CD8-positive, alpha-beta memory T cell (primary cell): ENCODE measurements around the gene NSDHL. TPM values are rescaled to one million over a fixed set of nuclear protein-coding genes. Genes with fewer than 3 reads are reported as not detected.

Source experiments
- CTCF ChIA-PET: fragments of 350-600 bp; sonication (Branson Sonifier 250); formaldehyde crosslinking; loops from one replicate; lab custom pipeline; 2021; ENCODE audit warnings: antibody characterized with exemption; lab: Charles Lee
- POLR2A ChIA-PET: fragments of 350-600 bp; sonication (Branson Sonifier 250); formaldehyde crosslinking; loops from one replicate; lab custom pipeline; 2021; ENCODE audit warnings: antibody characterized with exemption; lab: Charles Lee
- DNase-seq, 5 donors: peaks; one replicate each; pipeline versions ENCODE4 v3.0.0 to v3.0.0-alpha.2; 2020 to 2022; ENCODE audit warnings: mixed read lengths in 1 of 5
- H3K27ac ChIP-seq: one replicate; pipeline ENCODE4 v1.7.0; 2013; ENCODE audit warnings: low read depth, mild to moderate bottlenecking, low read length, moderate library complexity
- H3K27me3 ChIP-seq: 2 replicates; pipeline ENCODE4 v1.7.0; 2013; ENCODE audit warnings: low read length, mild to moderate bottlenecking; ENCODE audit not compliant: insufficient read depth, poor library complexity, severe bottlenecking
- H3K36me3 ChIP-seq: 2 replicates; pipeline ENCODE4 v1.7.0; 2013; ENCODE audit warnings: mild to moderate bottlenecking, low read length, moderate library complexity; ENCODE audit not compliant: insufficient read depth
- H3K4me1 ChIP-seq: 2 replicates; pipeline ENCODE4 v1.7.0; 2013; ENCODE audit warnings: mild to moderate bottlenecking, low read length, moderate library complexity; ENCODE audit not compliant: insufficient read depth
- H3K4me3 ChIP-seq: 2 replicates; pipeline ENCODE4 v1.7.0; 2013; ENCODE audit warnings: mild to moderate bottlenecking, low read length
- H3K9me3 ChIP-seq: 2 replicates; pipeline ENCODE4 v1.7.0; 2013; ENCODE audit warnings: mild to moderate bottlenecking, low read length
- H3K27ac Mint-ChIP-seq, 8 donors: one replicate each; pipeline ENCODE4 v1.8.0; 2020 to 2021; ENCODE audit warnings: mixed read lengths in 8 of 8, mild to moderate bottlenecking in 6 of 8, inconsistent platforms in 3 of 8, moderate library complexity in 3 of 8
- H3K27me3 Mint-ChIP-seq, 2 donors: one replicate each; pipeline ENCODE4 v1.8.0; 2020 to 2021; ENCODE audit warnings: mixed read lengths in 2 of 2, mild to moderate bottlenecking in 1 of 2, moderate library complexity in 1 of 2
- H3K36me3 Mint-ChIP-seq, 3 donors: one replicate each; pipeline ENCODE4 v1.8.0; 2020 to 2021; ENCODE audit warnings: mixed read lengths in 3 of 3, inconsistent platforms in 1 of 3, mild to moderate bottlenecking in 1 of 3
- H3K4me1 Mint-ChIP-seq, 3 donors: one replicate each; pipeline ENCODE4 v1.8.0; 2020 to 2021; ENCODE audit warnings: mixed read lengths in 3 of 3, inconsistent platforms in 1 of 3, mild to moderate bottlenecking in 1 of 3
- H3K4me3 Mint-ChIP-seq, 7 donors: one replicate each; pipeline ENCODE4 v1.8.0; 2020 to 2021; ENCODE audit warnings: mixed read lengths in 7 of 7, mild to moderate bottlenecking in 6 of 7, moderate library complexity in 4 of 7, inconsistent platforms in 2 of 7
- H3K9me3 Mint-ChIP-seq, 5 donors: one replicate each; pipeline ENCODE4 v1.8.0; 2020 to 2022; ENCODE audit warnings: mixed read lengths in 5 of 5, mild to moderate bottlenecking in 3 of 5, moderate library complexity in 2 of 5, inconsistent platforms in 1 of 5
- polyA plus RNA-seq: library from polyadenylated mRNA; unstranded; fragments of 300-500 nt; fragmentation: Illumina TruSeq; gene quantifications from one replicate; pipeline ENCODE4 v1.2.3, GENCODE V29; 2021
- total RNA-seq, 2 experiments: library from RNA; stranded (reverse); gene quantifications; one replicate each; pipeline ENCODE4 v1.2.3, GENCODE V29; 2021

NSDHL gene
- total and polyA plus RNA-seq, 3 experiments from 2014 or later, result 15.0 to 21.8 (median 20.3) TPM

DNA sequence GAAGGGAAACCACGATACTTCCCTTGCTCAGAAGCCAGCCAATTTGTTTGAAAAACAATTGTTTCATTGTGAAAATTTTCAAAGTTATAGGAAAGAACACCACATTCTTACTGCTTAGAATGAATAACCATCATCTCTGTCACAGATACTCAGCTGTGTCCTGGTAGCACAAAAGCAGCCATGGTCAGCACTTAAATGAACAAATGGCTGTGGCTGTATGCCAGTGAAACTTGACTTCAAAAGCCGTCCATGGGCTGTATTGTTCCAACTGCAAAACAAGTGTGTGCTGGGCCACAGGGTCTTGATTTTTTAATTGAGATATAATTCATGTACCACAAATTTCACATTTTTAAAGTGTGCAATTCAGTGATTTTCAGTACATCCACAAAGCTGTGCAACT is 19.6 kb downstream of the NSDHL start:
- H3K9me3 Mint-ChIP-seq, result peaks cover 0 to 2% (median 0%) of the 10 kb centered on the region in 5 donors

DNA sequence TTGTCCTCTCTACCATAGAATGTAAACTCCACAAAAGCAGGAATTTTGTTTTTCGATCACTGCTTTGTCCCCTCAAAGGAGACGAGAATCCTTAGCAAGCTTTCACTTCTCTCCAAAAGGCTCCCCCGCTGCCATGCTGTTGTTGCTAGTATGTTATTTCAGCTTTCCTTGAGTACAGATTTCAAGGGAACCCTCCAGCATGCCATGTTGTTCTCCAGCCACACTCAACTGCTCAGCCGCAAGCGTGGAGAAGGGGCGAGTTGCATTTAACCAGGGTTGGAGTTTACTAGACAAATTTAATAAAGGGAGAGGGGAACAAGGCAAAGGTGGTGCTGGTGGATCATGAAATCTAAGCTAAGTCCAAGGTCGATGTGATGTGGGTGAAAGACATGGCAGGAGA is 23.1 kb downstream of the NSDHL start:
- no peak overlapping the region for H3K4me3 Mint-ChIP-seq
- POLR2A ChIA-PET, result no interaction called here
- no peak for DNase-seq
- H3K27me3 Mint-ChIP-seq, result peaks cover 0 to 7% of the 10 kb centered on the region in 2 donors
- H3K4me3 ChIP-seq, result no peak overlapping the region
- peaks cover 0 to 74% (median 4%) of the 10 kb centered on the region in 3 donors for H3K36me3 Mint-ChIP-seq
- no peaks in the 10 kb centered on the region for H3K4me1 ChIP-seq
- H3K36me3 ChIP-seq, result no peaks in the 10 kb centered on the region
- no peaks in the 10 kb centered on the region for H3K9me3 ChIP-seq
- H3K27ac ChIP-seq, result no peak overlapping the region
- CTCF ChIA-PET, result no interaction called here
- H3K4me1 Mint-ChIP-seq, result peaks cover 0 to 6% (median 0%) of the 10 kb centered on the region in 3 donors
- H3K27me3 ChIP-seq, result no peaks in the 10 kb centered on the region
- peak overlapping the region in 1 of 8 donors; percentile 19 for H3K27ac Mint-ChIP-seq
- H3K9me3 Mint-ChIP-seq, result peaks cover 0 to 2% (median 0%) of the 10 kb centered on the region in 5 donors

More for the DNA sequence above, 19.6 kb downstream of the NSDHL start:
- Mint-ChIP-seq H3K36me3 (peaks cover 0 to 77% (median 4%) of the 10 kb centered on the region in 3 donors), H3K27ac (no peak overlapping the region), H3K4me1 (peaks cover 0 to 6% (median 0%) of the 10 kb centered on the region in 3 donors), H3K4me3 (no peak overlapping the region), H3K27me3 (peaks cover 0 to 5% of the 10 kb centered on the region in 2 donors)
- H3K27ac ChIP-seq, result no peak overlapping the region
- no peaks in the 10 kb centered on the region for H3K27me3 ChIP-seq
- no peak for DNase-seq
- ChIA-PET CTCF (no interaction called here), POLR2A (no interaction called here)
- H3K4me3 ChIP-seq, result no peak overlapping the region
- no peaks in the 10 kb centered on the region for H3K36me3 ChIP-seq
- H3K4me1 ChIP-seq, result no peaks in the 10 kb centered on the region
- no peaks in the 10 kb centered on the region for H3K9me3 ChIP-seq

DNA sequence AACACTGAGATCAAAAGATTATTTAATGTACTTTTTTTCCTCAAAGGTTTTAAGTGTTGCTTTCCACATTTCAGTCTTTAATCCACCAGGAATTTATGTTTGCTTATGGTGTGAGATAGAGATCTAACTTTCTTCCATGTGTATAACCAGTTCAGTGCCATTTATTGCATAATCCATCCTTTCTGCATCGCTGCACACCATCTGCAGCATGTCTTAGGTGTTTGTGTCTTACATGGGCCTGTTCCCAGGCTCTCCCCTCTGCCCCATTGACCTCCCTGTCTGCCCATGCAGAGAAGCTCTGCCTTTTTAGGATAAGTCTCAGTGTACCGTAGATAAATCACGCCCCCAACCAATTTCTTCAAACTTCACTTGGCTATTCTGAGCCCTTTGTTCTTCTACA is 30.3 kb downstream of the NSDHL start:
- H3K4me1 ChIP-seq, result no peaks in the 10 kb centered on the region
- H3K27ac Mint-ChIP-seq, result no peak overlapping the region
- H3K27me3 ChIP-seq, result no peaks in the 10 kb centered on the region
- no peaks in the 10 kb centered on the region for H3K9me3 ChIP-seq
- no peak overlapping the region for H3K4me3 Mint-ChIP-seq
- no peaks in the 10 kb centered on the region for H3K9me3 Mint-ChIP-seq
- no peak overlapping the region for H3K4me3 ChIP-seq
- peaks cover 0 to 2% of the 10 kb centered on the region in 2 donors for H3K27me3 Mint-ChIP-seq
- H3K36me3 ChIP-seq, result no peaks in the 10 kb centered on the region
- CTCF ChIA-PET, result no interaction called here
- no peak for DNase-seq
- H3K36me3 Mint-ChIP-seq, result peaks cover 0 to 72% (median 5%) of the 10 kb centered on the region in 3 donors
- H3K4me1 Mint-ChIP-seq, result no peaks in the 10 kb centered on the region
- POLR2A ChIA-PET, result no interaction called here
- H3K27ac ChIP-seq, result no peak overlapping the region

DNA sequence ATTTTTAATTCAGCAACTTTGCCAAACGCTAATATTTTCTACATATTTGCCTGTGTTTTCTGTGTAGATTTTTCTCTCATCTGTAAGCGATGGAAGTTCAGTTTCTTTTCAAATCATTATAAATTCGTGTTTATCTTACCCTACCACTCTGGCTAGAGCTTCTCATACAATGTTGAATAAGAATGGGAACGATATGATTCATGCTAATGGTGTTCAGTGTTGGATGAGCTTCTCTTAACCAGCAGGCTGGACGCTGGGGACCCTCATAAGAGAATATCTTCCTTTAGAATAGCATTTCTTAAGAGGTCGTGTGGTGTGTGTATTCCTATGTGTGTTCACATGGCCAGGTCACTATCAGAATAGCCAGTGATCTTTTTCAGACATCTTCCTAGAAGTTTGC is 31.0 kb downstream of the NSDHL start:
- H3K4me1 Mint-ChIP-seq, result no peaks in the 10 kb centered on the region
- H3K27ac ChIP-seq, result no peak overlapping the region
- H3K27ac Mint-ChIP-seq, result no peak overlapping the region
- H3K36me3 Mint-ChIP-seq, result peaks cover 0 to 77% (median 5%) of the 10 kb centered on the region in 3 donors
- no peaks in the 10 kb centered on the region for H3K4me1 ChIP-seq
- POLR2A ChIA-PET, result no interaction called here
- H3K4me3 Mint-ChIP-seq, result no peak overlapping the region
- H3K9me3 ChIP-seq, result no peaks in the 10 kb centered on the region
- no peaks in the 10 kb centered on the region for H3K36me3 ChIP-seq
- DNase-seq, result no peak
- no peaks in the 10 kb centered on the region for H3K9me3 Mint-ChIP-seq
- CTCF ChIA-PET, result no interaction called here
- peaks cover 0 to 2% of the 10 kb centered on the region in 2 donors for H3K27me3 Mint-ChIP-seq
- H3K4me3 ChIP-seq, result no peak overlapping the region
- no peaks in the 10 kb centered on the region for H3K27me3 ChIP-seq

DNA sequence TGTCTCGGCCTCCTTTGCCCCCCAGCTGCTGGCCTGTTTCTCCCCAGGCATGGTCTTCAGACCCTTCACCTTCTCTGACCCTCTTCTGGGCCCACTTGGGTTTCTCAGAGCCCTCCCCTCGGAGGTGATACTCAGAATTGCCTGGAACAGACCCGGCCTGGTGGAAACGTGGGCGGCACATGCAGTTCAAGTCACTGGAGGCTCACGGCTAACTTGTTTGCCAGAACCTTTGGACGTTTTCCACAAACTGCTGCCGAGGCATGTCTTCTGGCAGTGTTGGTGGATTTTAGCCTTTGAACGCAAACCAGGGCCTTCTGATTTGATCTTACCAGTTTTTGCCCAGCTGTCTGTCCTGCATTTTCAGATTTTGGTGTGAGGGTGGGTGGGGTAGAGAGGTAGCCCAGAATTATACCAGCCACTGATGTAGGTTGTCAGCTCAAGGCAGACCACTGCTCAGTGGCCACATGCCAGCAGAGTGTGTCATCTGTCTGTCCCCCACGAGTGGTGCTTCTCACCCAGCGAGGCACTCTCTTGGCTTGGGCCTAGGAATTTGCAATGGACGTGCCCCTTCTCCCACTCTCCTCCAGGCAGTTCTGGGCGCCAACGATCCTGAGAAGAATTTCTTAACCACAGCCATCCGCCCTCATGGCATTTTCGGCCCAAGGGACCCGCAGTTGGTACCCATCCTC is 34.5 kb downstream of the NSDHL start:
- no peak for DNase-seq
- no peaks in the 10 kb centered on the region for H3K4me1 ChIP-seq
- H3K9me3 ChIP-seq, result no peaks in the 10 kb centered on the region
- ChIA-PET CTCF (no interaction called here), POLR2A (no interaction called here)
- H3K27ac Mint-ChIP-seq, result peak overlapping the region in 1 of 8 donors; percentile 66
- H3K27me3 ChIP-seq, result no peaks in the 10 kb centered on the region
- H3K4me3 ChIP-seq, result no peak overlapping the region
- peaks cover 0 to 1% (median 0%) of the 10 kb centered on the region in 3 donors for H3K4me1 Mint-ChIP-seq
- no peaks in the 10 kb centered on the region for H3K36me3 ChIP-seq
- H3K27me3 Mint-ChIP-seq, result no peaks in the 10 kb centered on the region
- H3K36me3 Mint-ChIP-seq, result peaks cover 0 to 78% (median 3%) of the 10 kb centered on the region in 3 donors
- H3K27ac ChIP-seq, result no peak overlapping the region
- no peak overlapping the region for H3K4me3 Mint-ChIP-seq
- no peaks in the 10 kb centered on the region for H3K9me3 Mint-ChIP-seq

DNA sequence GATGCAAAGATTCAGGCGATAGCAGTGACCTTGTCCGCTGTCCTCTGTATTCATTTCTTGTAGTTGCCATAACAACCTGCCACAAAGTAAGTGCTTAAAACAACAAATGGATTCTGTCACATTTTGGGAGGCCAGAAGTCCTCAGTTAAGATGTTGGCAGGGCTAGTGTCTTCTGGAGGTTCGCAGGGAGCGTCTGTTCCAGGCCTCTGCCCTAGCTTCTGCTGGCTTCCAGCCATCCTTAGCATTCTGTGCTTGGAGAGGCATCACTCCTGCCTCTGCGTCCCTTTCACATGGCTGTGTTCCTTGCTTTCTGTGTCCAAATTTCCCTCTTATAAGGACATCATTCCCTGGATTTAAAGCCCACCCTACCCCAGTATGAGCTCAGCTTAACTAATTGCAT is 35.5 kb downstream of the NSDHL start:
- POLR2A ChIA-PET, result no interaction called here
- Mint-ChIP-seq H3K36me3 (peaks cover 0 to 70% (median 3%) of the 10 kb centered on the region in 3 donors), H3K27me3 (no peaks in the 10 kb centered on the region), H3K27ac (peak overlapping the region in 1 of 8 donors; percentile 64), H3K4me1 (peaks cover 0 to 2% (median 0%) of the 10 kb centered on the region in 3 donors), H3K4me3 (no peak overlapping the region), H3K9me3 (no peaks in the 10 kb centered on the region)
- CTCF ChIA-PET, result no interaction called here
- Histone ChIP-seq H3K27ac (no peak overlapping the region), H3K4me1 (no peaks in the 10 kb centered on the region), H3K4me3 (no peak overlapping the region), H3K27me3 (no peaks in the 10 kb centered on the region), H3K36me3 (no peaks in the 10 kb centered on the region), H3K9me3 (no peaks in the 10 kb centered on the region)
- no peak for DNase-seq

DNA sequence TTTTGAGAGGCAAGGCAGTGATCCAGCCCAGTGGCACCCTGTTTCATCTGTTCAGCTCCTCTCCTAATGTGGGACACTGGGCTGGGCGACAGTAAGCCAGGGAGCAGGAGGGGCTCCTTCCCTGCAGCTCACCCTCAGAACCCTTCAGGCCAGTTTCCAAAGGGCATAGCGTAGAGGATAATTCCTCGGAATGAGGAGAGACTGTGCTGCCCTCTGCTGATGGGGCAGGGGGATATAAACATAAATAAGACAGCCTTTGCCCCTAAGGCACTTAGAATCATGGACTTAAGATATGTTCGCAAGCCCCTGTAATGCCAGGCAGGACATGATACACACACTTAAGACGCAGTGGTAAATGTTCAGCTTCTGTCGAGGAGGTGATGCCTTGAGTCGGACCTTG is 39.1 kb downstream of the NSDHL start:
- CTCF ChIA-PET, result no interaction called here
- no peaks in the 10 kb centered on the region for H3K4me1 ChIP-seq
- Mint-ChIP-seq H3K27me3 (peaks cover 0 to under 1% of the 10 kb centered on the region in 2 donors), H3K36me3 (peaks cover 0 to 44% (median 0%) of the 10 kb centered on the region in 3 donors), H3K9me3 (no peaks in the 10 kb centered on the region), H3K4me1 (peaks cover 13 to 14% (median 13%) of the 10 kb centered on the region in 3 donors), H3K27ac (peak overlapping the region in 3 of 8 donors; percentile 52 to 74 (median 68)), H3K4me3 (no peak overlapping the region)
- no peaks in the 10 kb centered on the region for H3K36me3 ChIP-seq
- H3K27ac ChIP-seq, result no peak overlapping the region
- H3K27me3 ChIP-seq, result no peaks in the 10 kb centered on the region
- H3K4me3 ChIP-seq, result no peak overlapping the region
- POLR2A ChIA-PET, result no interaction called here
- H3K9me3 ChIP-seq, result no peaks in the 10 kb centered on the region
- no peak for DNase-seq

DNA sequence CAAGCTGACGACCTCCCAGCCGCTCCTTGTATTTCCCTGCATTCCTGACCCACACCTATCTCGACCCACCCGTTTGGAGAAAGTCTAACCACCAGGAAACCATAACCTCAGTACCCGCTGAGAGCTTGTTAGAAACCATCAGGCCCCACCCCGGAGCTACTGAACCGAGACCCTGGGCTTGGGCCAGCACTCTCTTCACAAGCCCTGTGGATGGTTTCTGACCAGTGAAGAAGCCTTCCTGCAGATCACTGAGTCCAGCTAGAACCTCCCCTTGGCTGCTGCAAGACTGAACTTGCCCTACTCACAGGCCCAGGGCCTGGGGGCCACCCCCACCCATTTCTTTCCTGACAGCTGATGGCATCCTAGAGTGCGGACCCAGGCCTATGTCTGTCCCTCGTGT is 40.4 kb downstream of the NSDHL start:
- Histone ChIP-seq H3K27ac (no peak overlapping the region), H3K9me3 (no peaks in the 10 kb centered on the region), H3K4me1 (no peaks in the 10 kb centered on the region), H3K36me3 (no peaks in the 10 kb centered on the region), H3K4me3 (no peak overlapping the region), H3K27me3 (no peaks in the 10 kb centered on the region)
- Mint-ChIP-seq H3K4me3 (no peak overlapping the region), H3K27ac (peak overlapping the region in 2 of 8 donors; percentile 81 to 92), H3K27me3 (peaks cover 0 to 4% of the 10 kb centered on the region in 2 donors), H3K36me3 (peaks cover 0 to 34% (median 0%) of the 10 kb centered on the region in 3 donors), H3K4me1 (peaks cover 13 to 14% (median 13%) of the 10 kb centered on the region in 3 donors), H3K9me3 (no peaks in the 10 kb centered on the region)
- ChIA-PET POLR2A (no interaction called here), CTCF (no interaction called here)
- DNase-seq, result no peak
